ENCODE data around the gene SHOX.

SHOX gene

GRCh38 chrX:675279-675954 is 44.8 kb downstream of the SHOX start:
- DNase-seq = no peak

GRCh38 chrX:675955-676295 is 45.3 kb downstream of the SHOX start:
- no peak for DNase-seq

- DNase-seq = no peak
These were observed 46.8 kb downstream of the SHOX start for GRCh38 chrX:677376-677775.

- no peak for DNase-seq
These were observed 48.8 kb downstream of the SHOX start for GRCh38 chrX:679291-679979.

GRCh38 chrX:680062-680461 is 49.5 kb downstream of the SHOX start:
- DNase-seq = no peak

- DNase-seq = no peak
These were observed 51.4 kb downstream of the SHOX start for GRCh38 chrX:681989-682388.

- DNase-seq = no peak
These were observed 52.3 kb downstream of the SHOX start for GRCh38 chrX:682892-683291.

- no peak for DNase-seq
These were observed 53.0 kb downstream of the SHOX start for GRCh38 chrX:683576-683975.

GRCh38 chrX:685120-686032 is 54.8 kb downstream of the SHOX start:
- DNase-seq = no peak

- no peak for DNase-seq
These were observed 59.4 kb downstream of the SHOX start for GRCh38 chrX:689983-690382.

GRCh38 chrX:694800-695199 is 64.2 kb downstream of the SHOX start:
- DNase-seq = no peak

GRCh38 chrX:698206-698605 is 67.6 kb downstream of the SHOX start:
- DNase-seq = peak; percentile 50

- DNase-seq = no peak
These were observed 70.3 kb downstream of the SHOX start for GRCh38 chrX:700936-701335.

- no peak for DNase-seq
These were observed 71.1 kb downstream of the SHOX start for GRCh38 chrX:701673-702072.

GRCh38 chrX:703466-703865 is 72.9 kb downstream of the SHOX start:
- no peak for DNase-seq

GRCh38 chrX:703866-704265 is 73.3 kb downstream of the SHOX start:
- no peak for DNase-seq

Measured in GF-D8 (cell line).